K562 (cell line): ENCODE measurements around the gene COX10. TPM values are rescaled to one million over a fixed set of nuclear protein-coding genes. Genes with fewer than 3 reads are reported as not detected.
A peak's percentile ranks its signal among the peaks of the same experiment; 100 is the strongest.

ENCODE experiments used
- ATAC-seq: fragments of 200-7000 bp; cut with Tn5 transposase; 3 replicates; pipeline ENCODE4 v1.9.1; 2020; ENCODE audit warnings: moderate library complexity
- BruUV-seq: library from RNA; stranded (reverse); fragments of 400-500 nt; replicated peaks from 2 replicates; lab custom pipeline; 2021; lab: Mats Ljungman, UMichigan
- CTCF ChIA-PET: fragments of 300-600 bp; formaldehyde crosslinking; extraction: SDS; loops from one replicate; lab custom pipeline; 2021; ENCODE audit warnings: low intra/inter-chr PET ratio; lab: Yijun Ruan, JAX
- POLR2A ChIA-PET: fragments of 300-600, 350-650 bp; sonication (Branson Sonifier 250); formaldehyde crosslinking; extraction: SDS; loops from one replicate; lab custom pipeline; 2021; ENCODE audit warnings: antibody characterized with exemption, inconsistent platforms; lab: Yijun Ruan, JAX
- DNase-seq, 4 experiments: peaks; one replicate each; pipeline versions ENCODE4 v3.0.0 to v3.0.0-alpha.2; 2011 to 2018; ENCODE audit warnings: low spot score in 3 of 4, mixed read lengths in 3 of 4; ENCODE audit errors: extremely low read depth in 1 of 4
- FAIRE-seq: peaks from 2 replicates; lab custom pipeline; 2011; peaks lifted over from hg19 to GRCh38; lab: Jason Lieb, UNC
- H2AFZ ChIP-seq: 2 replicates; pipeline ENCODE4 v1.6.0; 2011; ENCODE audit warnings: low read depth, low read length, control low read depth, inconsistent platforms
- H3K27ac ChIP-seq: fragments of 200-600 bp; 3 replicates; pipeline ENCODE4 v1.8.0; 2011; ENCODE audit warnings: low read depth, mild to moderate bottlenecking, control low read depth, inconsistent platforms, low read length, moderate library complexity, mixed read lengths; ENCODE audit errors: extremely low read depth
- H3K27me3 ChIP-seq, 2 experiments: fragments of 300-600 bp in 1 of 2; 2 replicates in 1 of 2; 3 replicates in 1 of 2; pipeline versions ENCODE4 v1.6.0 to v1.8.0; 2011; ENCODE audit warnings: inconsistent platforms in 2 of 2, low read length in 2 of 2, mild to moderate bottlenecking in 1 of 2, mixed read lengths in 1 of 2, moderate library complexity in 1 of 2; ENCODE audit not compliant: control insufficient read depth in 2 of 2, insufficient read depth in 2 of 2
- H3K36me3 ChIP-seq: fragments of 300-600 bp; 3 replicates; pipeline ENCODE4 v1.8.0; 2011; ENCODE audit warnings: mild to moderate bottlenecking, low read length, inconsistent platforms; ENCODE audit not compliant: control insufficient read depth, insufficient read depth
- H3K4me1 ChIP-seq, 2 experiments: fragments of 200-600 bp in 1 of 2; replicated peaks in 1 of 2; 2 replicates in 1 of 2; 3 replicates in 1 of 2; pipeline versions ENCODE4 v1.5.1 to v1.8.0; 2011; ENCODE audit warnings: inconsistent platforms in 2 of 2, low read length in 2 of 2, mild to moderate bottlenecking in 1 of 2, mixed read lengths in 1 of 2, moderate library complexity in 1 of 2; ENCODE audit not compliant: control insufficient read depth in 2 of 2, insufficient read depth in 2 of 2
- H3K4me2 ChIP-seq: 2 replicates; pipeline ENCODE4 v1.6.1; 2011; ENCODE audit warnings: low read length, control low read depth, inconsistent platforms, mixed read lengths; ENCODE audit not compliant: insufficient read depth
- H3K4me3 ChIP-seq: fragments of 200-600 bp; sonication (generic), shearing (Covaris generic); 2 replicates; pipeline ENCODE4 v1.5.1; 2016; ENCODE audit warnings: control low read depth, inconsistent platforms
- H3K79me2 ChIP-seq: fragments of 200-600 bp; 3 replicates; pipeline ENCODE4 v1.8.0; 2011; ENCODE audit warnings: low read length, inconsistent platforms; ENCODE audit not compliant: control insufficient read depth, insufficient read depth
- H3K9ac ChIP-seq, 2 experiments: 2 replicates each; pipeline versions ENCODE4 v1.6.0 to v1.6.1; 2011; ENCODE audit warnings: low read depth in 2 of 2, low read length in 2 of 2, control low read depth in 1 of 2, inconsistent platforms in 1 of 2, mild to moderate bottlenecking in 1 of 2, mixed read lengths in 1 of 2; ENCODE audit not compliant: insufficient read depth in 1 of 2
- H3K9me1 ChIP-seq: one replicate; pipeline ENCODE4 v1.6.0; 2011; ENCODE audit warnings: inconsistent platforms, mild to moderate bottlenecking, low read length, moderate library complexity; ENCODE audit not compliant: control insufficient read depth, insufficient read depth
- H3K9me3 ChIP-seq: replicated peaks from 2 replicates; pipeline ENCODE4 v1.5.1; 2011; ENCODE audit warnings: low read depth, low read length, inconsistent platforms; ENCODE audit not compliant: control insufficient read depth, insufficient read depth
- H4K20me1 ChIP-seq: replicated peaks from 2 replicates; pipeline ENCODE4 v1.6.1; 2011; ENCODE audit warnings: low read length, inconsistent platforms, mixed read lengths; ENCODE audit not compliant: control insufficient read depth, insufficient read depth
- ARNT ChIP-seq, 2 experiments: fragments of 450-650 bp; IDR thresholded peaks; 2 replicates each; pipeline ENCODE4 v1.6.1; 2016; ENCODE audit warnings: mild to moderate bottlenecking in 1 of 2
- CTCF ChIP-seq, 3 experiments: IDR thresholded peaks in 2 of 3; conservative IDR thresholded peaks in 1 of 3; 2 replicates each; pipeline ENCODE4 v1.5.1; 2011 to 2012; ENCODE audit warnings: low read length in 3 of 3, mild to moderate bottlenecking in 3 of 3, control low read depth in 2 of 3, improper control_type of control experiment in 1 of 3, inconsistent platforms in 1 of 3, low read depth in 1 of 3, mixed read lengths in 1 of 3, moderate library complexity in 1 of 3; ENCODE audit not compliant: insufficient read depth in 2 of 3
- ZNF512 ChIP-seq: IDR thresholded peaks from 2 replicates; pipeline ENCODE4 v1.6.1; 2016; ENCODE audit warnings: missing genetic modification characterization, missing compliant biosample characterization
- in situ Hi-C: fragments of 300-500 bp; cut with MboI; formaldehyde crosslinking; loops from 4 replicates; pipeline ENCODE4 v1.15.0; 2018; ENCODE audit warnings: inconsistent platforms, mixed read lengths
- intact Hi-C: fragments of 100-400 bp; cut with micrococcal nuclease; formaldehyde crosslinking; loops from 2 replicates; pipeline ENCODE4 v1.14.2; 2022
- polyA plus RNA-seq, 8 experiments: library from polyadenylated mRNA; depleted of rRNA in 4 of 8; stranded (reverse) in 5 of 8; unstranded in 3 of 8; fragments of >200 nt; fragmentation: Nextera tagmentation in 2 of 8; fragmentation: Illumina TruSeq in 1 of 8; extraction: Ambion mirVana in 2 of 8; extraction: Trizol in 1 of 8; gene quantifications; 2 replicates each; pipeline versions ENCODE4 v1.2.1 to v1.2.3, GENCODE V29; 2011 to 2014; ENCODE audit warnings: inconsistent platforms in 1 of 8, missing spikeins in 1 of 8
- total RNA-seq, 7 experiments: library from RNA; depleted of rRNA in 6 of 7; stranded (reverse); fragments of >200 nt in 6 of 7; fragmentation: Illumina TruSeq in 2 of 7; extraction: Trizol in 2 of 7; gene quantifications; 2 replicates each; pipeline versions ENCODE4 v1.2.1 to v1.2.3, GENCODE V29; 2011 to 2021; ENCODE audit warnings: low replicate concordance in 1 of 7

The COX10 gene
- total and polyA plus RNA-seq, 9 of the 15 experiments (the other 6 are each of a cell fraction or from before 2014, with no cell fraction given): 10.3 to 26.4 (median 17.8) TPM

GRCh38 chr17:14048169-14048568 is 21.1 kb upstream of the COX10 start:
- no peaks in the 10 kb centered on the region for H3K27me3 ChIP-seq
- no peaks in the 10 kb centered on the region for H4K20me1 ChIP-seq
- no peaks in the 10 kb centered on the region for H3K9me1 ChIP-seq
- 0 out of 3 replicates have a peak, but pooled peaks cover 2% of the 10 kb centered on the region for H3K36me3 ChIP-seq
- ChIA-PET POLR2A (interaction anchor here (0.5 to 1.0 kb wide), 2 partner anchors 9 to 1173 kb away, joined by 3 read pairs; no protein-coding TSS in a partner anchor), CTCF (no interaction called here)
- H3K4me1 ChIP-seq: no peaks in the 10 kb centered on the region
- intact Hi-C loops (no loop called here), in situ Hi-C loops (no loop called here)
- no peak overlapping the region for H3K4me2 ChIP-seq
- DNase-seq (peak in 3 of 4 experiments; percentile 23 to 33 (median 31)), FAIRE-seq (peak; percentile 51), ATAC-seq (peak; percentile 69)
- no peak overlapping the region for H2AFZ ChIP-seq
- H3K9ac ChIP-seq: no peak overlapping the region
- peak; percentile 18 to 41 (median 34); a peak in 3 of 6 replicates for TF ChIP-seq CTCF (IDR thresholded peaks at IDR 0.05 in 2 of 3, conservative IDR thresholded peaks at IDR 0.05 in 1 of 3; ENCODE audit: insufficient read depth in 2 of 3, low read depth in 1 of 3, low read length in 3 of 3)
- peak; percentile 72 for TF ChIP-seq ZNF512 (tag)
- no peak for TF ChIP-seq ARNT (IDR thresholded peaks at IDR 0.05)
- H3K4me3 ChIP-seq: no peak overlapping the region
- BruUV-seq: no TSS peak
- H3K79me2 ChIP-seq: no peaks in the 10 kb centered on the region
- no peaks in the 10 kb centered on the region for H3K9me3 ChIP-seq
- H3K27ac ChIP-seq: no peak overlapping the region
